Body of pancreas (tissue), 4 donors: Measurements from ENCODE around the gene MAP3K7CL.

Source experiments
- POLR2A ChIP-seq, 3 donors: fragments of 450-650 bp; IDR thresholded peaks; one replicate each; pipeline ENCODE4 v1.6.1; 2016; ENCODE audit warnings: antibody characterized with exemption in 3 of 3, mild to moderate bottlenecking in 2 of 3
- TF ChIP-seq, protein P1 (sequence below), 7 experiments: fragments of 450-650 bp in 4 of 7; fragments of 200-600 bp in 3 of 7; sonication (generic) in 3 of 7; IDR thresholded peaks; one replicate each; pipeline ENCODE4 v1.5.1; 2016 to 2019; ENCODE audit warnings: antibody characterized with exemption in 7 of 7

DNA sequence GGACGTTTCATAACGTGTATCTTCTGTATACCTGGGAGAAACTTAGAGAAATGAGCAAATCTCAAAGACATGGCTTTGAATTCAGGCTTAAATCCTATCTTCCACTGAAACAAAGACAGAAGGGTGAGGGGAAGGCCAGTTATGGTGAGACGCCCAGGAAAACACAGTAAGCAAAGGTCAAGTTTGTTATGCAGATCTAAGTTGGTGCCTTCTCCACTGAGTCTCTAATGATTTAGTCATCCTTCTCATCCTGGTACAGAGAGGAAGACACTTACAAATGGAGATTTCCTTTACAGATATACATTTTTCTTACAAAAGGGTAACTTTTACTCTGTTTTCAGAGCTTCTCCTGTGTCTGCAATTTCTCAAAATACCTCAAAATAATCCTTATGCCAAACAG lies 64.4 kb downstream of the MAP3K7CL start:
- TF ChIP-seq, protein P1, sequence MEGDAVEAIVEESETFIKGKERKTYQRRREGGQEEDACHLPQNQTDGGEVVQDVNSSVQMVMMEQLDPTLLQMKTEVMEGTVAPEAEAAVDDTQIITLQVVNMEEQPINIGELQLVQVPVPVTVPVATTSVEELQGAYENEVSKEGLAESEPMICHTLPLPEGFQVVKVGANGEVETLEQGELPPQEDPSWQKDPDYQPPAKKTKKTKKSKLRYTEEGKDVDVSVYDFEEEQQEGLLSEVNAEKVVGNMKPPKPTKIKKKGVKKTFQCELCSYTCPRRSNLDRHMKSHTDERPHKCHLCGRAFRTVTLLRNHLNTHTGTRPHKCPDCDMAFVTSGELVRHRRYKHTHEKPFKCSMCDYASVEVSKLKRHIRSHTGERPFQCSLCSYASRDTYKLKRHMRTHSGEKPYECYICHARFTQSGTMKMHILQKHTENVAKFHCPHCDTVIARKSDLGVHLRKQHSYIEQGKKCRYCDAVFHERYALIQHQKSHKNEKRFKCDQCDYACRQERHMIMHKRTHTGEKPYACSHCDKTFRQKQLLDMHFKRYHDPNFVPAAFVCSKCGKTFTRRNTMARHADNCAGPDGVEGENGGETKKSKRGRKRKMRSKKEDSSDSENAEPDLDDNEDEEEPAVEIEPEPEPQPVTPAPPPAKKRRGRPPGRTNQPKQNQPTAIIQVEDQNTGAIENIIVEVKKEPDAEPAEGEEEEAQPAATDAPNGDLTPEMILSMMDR (IDR thresholded peaks at IDR 0.05): no peak
- no peak for TF ChIP-seq POLR2A (IDR thresholded peaks at IDR 0.05)
